K562 (cell line): ENCODE measurements around the gene HOXC12. TPM values are rescaled to one million over a fixed set of nuclear protein-coding genes. Genes with fewer than 3 reads are reported as not detected.

Source experiments
- ATAC-seq: fragments of 200-7000 bp; cut with Tn5 transposase; 3 replicates; pipeline ENCODE4 v1.9.1; 2020; ENCODE audit warnings: moderate library complexity
- BruUV-seq: library from RNA; stranded (reverse); fragments of 400-500 nt; replicated peaks from 2 replicates; lab custom pipeline; 2021; lab: Mats Ljungman, UMichigan
- CTCF ChIA-PET: fragments of 300-600 bp; formaldehyde crosslinking; extraction: SDS; loops from one replicate; lab custom pipeline; 2021; ENCODE audit warnings: low intra/inter-chr PET ratio; lab: Yijun Ruan, JAX
- POLR2A ChIA-PET: fragments of 300-600, 350-650 bp; sonication (Branson Sonifier 250); formaldehyde crosslinking; extraction: SDS; loops from one replicate; lab custom pipeline; 2021; ENCODE audit warnings: antibody characterized with exemption, inconsistent platforms; lab: Yijun Ruan, JAX
- DNase-seq, 4 experiments: peaks; one replicate each; pipeline versions ENCODE4 v3.0.0 to v3.0.0-alpha.2; 2011 to 2018; ENCODE audit warnings: low spot score in 3 of 4, mixed read lengths in 3 of 4; ENCODE audit errors: extremely low read depth in 1 of 4
- FAIRE-seq: peaks from 2 replicates; lab custom pipeline; 2011; peaks lifted over from hg19 to GRCh38; lab: Jason Lieb, UNC
- H2AFZ ChIP-seq: 2 replicates; pipeline ENCODE4 v1.6.0; 2011; ENCODE audit warnings: low read depth, low read length, control low read depth, inconsistent platforms
- H3K27ac ChIP-seq: fragments of 200-600 bp; 3 replicates; pipeline ENCODE4 v1.8.0; 2011; ENCODE audit warnings: low read depth, mild to moderate bottlenecking, control low read depth, inconsistent platforms, low read length, moderate library complexity, mixed read lengths; ENCODE audit errors: extremely low read depth
- H3K27me3 ChIP-seq, 2 experiments: fragments of 300-600 bp in 1 of 2; 2 replicates in 1 of 2; 3 replicates in 1 of 2; pipeline versions ENCODE4 v1.6.0 to v1.8.0; 2011; ENCODE audit warnings: inconsistent platforms in 2 of 2, low read length in 2 of 2, mild to moderate bottlenecking in 1 of 2, mixed read lengths in 1 of 2, moderate library complexity in 1 of 2; ENCODE audit not compliant: control insufficient read depth in 2 of 2, insufficient read depth in 2 of 2
- H3K36me3 ChIP-seq: fragments of 300-600 bp; 3 replicates; pipeline ENCODE4 v1.8.0; 2011; ENCODE audit warnings: mild to moderate bottlenecking, low read length, inconsistent platforms; ENCODE audit not compliant: control insufficient read depth, insufficient read depth
- H3K4me1 ChIP-seq, 2 experiments: fragments of 200-600 bp in 1 of 2; replicated peaks in 1 of 2; 2 replicates in 1 of 2; 3 replicates in 1 of 2; pipeline versions ENCODE4 v1.5.1 to v1.8.0; 2011; ENCODE audit warnings: inconsistent platforms in 2 of 2, low read length in 2 of 2, mild to moderate bottlenecking in 1 of 2, mixed read lengths in 1 of 2, moderate library complexity in 1 of 2; ENCODE audit not compliant: control insufficient read depth in 2 of 2, insufficient read depth in 2 of 2
- H3K4me2 ChIP-seq: 2 replicates; pipeline ENCODE4 v1.6.1; 2011; ENCODE audit warnings: low read length, control low read depth, inconsistent platforms, mixed read lengths; ENCODE audit not compliant: insufficient read depth
- H3K4me3 ChIP-seq: fragments of 200-600 bp; sonication (generic), shearing (Covaris generic); 2 replicates; pipeline ENCODE4 v1.5.1; 2016; ENCODE audit warnings: control low read depth, inconsistent platforms
- H3K79me2 ChIP-seq: fragments of 200-600 bp; 3 replicates; pipeline ENCODE4 v1.8.0; 2011; ENCODE audit warnings: low read length, inconsistent platforms; ENCODE audit not compliant: control insufficient read depth, insufficient read depth
- H3K9ac ChIP-seq, 2 experiments: 2 replicates each; pipeline versions ENCODE4 v1.6.0 to v1.6.1; 2011; ENCODE audit warnings: low read depth in 2 of 2, low read length in 2 of 2, control low read depth in 1 of 2, inconsistent platforms in 1 of 2, mild to moderate bottlenecking in 1 of 2, mixed read lengths in 1 of 2; ENCODE audit not compliant: insufficient read depth in 1 of 2
- H3K9me1 ChIP-seq: one replicate; pipeline ENCODE4 v1.6.0; 2011; ENCODE audit warnings: inconsistent platforms, mild to moderate bottlenecking, low read length, moderate library complexity; ENCODE audit not compliant: control insufficient read depth, insufficient read depth
- H3K9me3 ChIP-seq: replicated peaks from 2 replicates; pipeline ENCODE4 v1.5.1; 2011; ENCODE audit warnings: low read depth, low read length, inconsistent platforms; ENCODE audit not compliant: control insufficient read depth, insufficient read depth
- H4K20me1 ChIP-seq: replicated peaks from 2 replicates; pipeline ENCODE4 v1.6.1; 2011; ENCODE audit warnings: low read length, inconsistent platforms, mixed read lengths; ENCODE audit not compliant: control insufficient read depth, insufficient read depth
- HEY1 ChIP-seq: fragments of 250-450 bp; sonication (Bioruptor Pico); IDR thresholded peaks from 2 replicates; pipeline ENCODE4 v1.5.0; 2020; ENCODE audit warnings: mild to moderate bottlenecking, moderate library complexity, borderline replicate concordance
- ZBTB8A ChIP-seq: fragments of 450-650 bp; IDR thresholded peaks from 2 replicates; pipeline ENCODE4 v1.6.1; 2018; ENCODE audit warnings: mild to moderate bottlenecking, moderate library complexity; ENCODE audit not compliant: partially characterized antibody
- ZNF695 ChIP-seq: fragments of 450-650 bp; formaldehyde crosslinking; IDR thresholded peaks from 2 replicates; pipeline ENCODE4 v1.4.0; 2020; ENCODE audit warnings: mild to moderate bottlenecking, moderate library complexity
- WGBS: fragments of 100-300 bp; shearing (Covaris generic); methylation state at CpG from one replicate; pipeline ENCODE4 v1.1.6; 2016; ENCODE audit warnings: low coverage, mixed read lengths; ENCODE audit not compliant: insufficient coverage; ENCODE audit errors: missing lambda C conversion rate; 5-methylcytosine and 5-hydroxymethylcytosine counted together
- in situ Hi-C: fragments of 300-500 bp; cut with MboI; formaldehyde crosslinking; loops from 4 replicates; pipeline ENCODE4 v1.15.0; 2018; ENCODE audit warnings: inconsistent platforms, mixed read lengths
- intact Hi-C: fragments of 100-400 bp; cut with micrococcal nuclease; formaldehyde crosslinking; loops from 2 replicates; pipeline ENCODE4 v1.14.2; 2022
- polyA plus RNA-seq, 8 experiments: library from polyadenylated mRNA; depleted of rRNA in 4 of 8; stranded (reverse) in 5 of 8; unstranded in 3 of 8; fragments of >200 nt; fragmentation: Nextera tagmentation in 2 of 8; fragmentation: Illumina TruSeq in 1 of 8; extraction: Ambion mirVana in 2 of 8; extraction: Trizol in 1 of 8; gene quantifications; 2 replicates each; pipeline versions ENCODE4 v1.2.1 to v1.2.3, GENCODE V29; 2011 to 2014; ENCODE audit warnings: inconsistent platforms in 1 of 8, missing spikeins in 1 of 8
- total RNA-seq, 7 experiments: library from RNA; depleted of rRNA in 6 of 7; stranded (reverse); fragments of >200 nt in 6 of 7; fragmentation: Illumina TruSeq in 2 of 7; extraction: Trizol in 2 of 7; gene quantifications; 2 replicates each; pipeline versions ENCODE4 v1.2.1 to v1.2.3, GENCODE V29; 2011 to 2021; ENCODE audit warnings: low replicate concordance in 1 of 7
- TF ChIP-seq, protein P1 (sequence below), 3 experiments: fragments of 200-800 bp in 1 of 3; sonication (Bioruptor generic) in 1 of 3; sonication (generic) in 1 of 3; formaldehyde crosslinking in 1 of 3; IDR thresholded peaks; 2 replicates each; pipeline versions ENCODE4 v1.6.1 to v1.8.0; 2016 to 2022; ENCODE audit warnings: mild to moderate bottlenecking in 2 of 3, missing compliant biosample characterization in 2 of 3, missing genetic modification characterization in 2 of 3, missing genetic modification reagents in 1 of 3

Gene HOXC12
- total and polyA plus RNA-seq, 9 of the 15 experiments (the other 6 are each of a cell fraction or from before 2014, with no cell fraction given): 0.04 to 0.36 (median 0.11) TPM; not detected in 1

DNA sequence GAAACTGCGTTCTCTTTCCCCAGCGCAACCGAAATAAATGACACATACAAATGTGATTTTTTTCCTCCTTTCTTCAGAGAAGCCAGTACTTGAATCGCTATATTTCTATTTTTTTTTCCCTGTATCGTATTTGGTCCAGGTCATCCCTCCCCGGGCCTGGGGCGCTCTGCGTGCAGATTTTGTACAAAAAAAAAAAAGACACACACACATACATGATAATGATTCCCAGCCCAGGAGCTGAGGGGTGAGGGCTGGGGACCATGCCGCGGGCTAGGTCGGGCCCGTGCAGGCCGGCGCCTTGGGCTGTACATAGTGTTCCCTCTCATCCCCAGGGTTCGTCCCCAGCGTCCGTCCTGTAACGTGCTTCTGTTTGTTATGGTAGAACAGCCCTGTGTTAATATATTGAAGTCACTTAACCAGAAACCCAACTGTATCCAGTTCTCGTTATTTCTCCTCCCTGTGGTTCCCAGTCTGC lies 48.2 kb downstream of the HOXC12 start:
- in situ Hi-C loops: no loop called here
- BruUV-seq: no TSS peak
- ChIA-PET POLR2A (interaction anchor here (0.6 to 1.4 kb wide), 4 partner anchors 10 to 36 kb away, joined by 3 to 4 read pairs (median 3); no protein-coding TSS in a partner anchor), CTCF (interaction anchor here (0.6 to 2.7 kb wide), 2 partner anchors 17 to 64 kb away, joined by 5 to 26 read pairs; partner anchors contain the start of gene HOXC10)
- no peak for ATAC-seq
- intact Hi-C loops: no loop called here
- no peak for DNase-seq
- Histone ChIP-seq H3K9me1 (no peaks in the 10 kb centered on the region), H4K20me1 (no peaks in the 10 kb centered on the region; the same call in 1 of the 2 replicates), H3K4me1 (peaks cover 34 to 66% of the 10 kb centered on the region in 2 experiments), H2AFZ (no peak overlapping the region), H3K27ac (no peak overlapping the region), H3K9me3 (no peaks in the 10 kb centered on the region), H3K4me3 (no peak overlapping the region), H3K4me2 (no peak overlapping the region), H3K9ac (0 out of 4 replicates have a peak overlapping the region, but pooled peaks of 1 of the 2 experiments have one; percentile 14), H3K79me2 (peaks cover 21% of the 10 kb centered on the region), H3K36me3 (no peaks in the 10 kb centered on the region), H3K27me3 (no peaks in the 10 kb centered on the region)
- FAIRE-seq: no peak
- no peak for TF ChIP-seq ZNF695
- no peak for TF ChIP-seq ZBTB8A
- TF ChIP-seq HEY1 (CRISPR knock-in tag): no peak
- TF ChIP-seq, protein P1, sequence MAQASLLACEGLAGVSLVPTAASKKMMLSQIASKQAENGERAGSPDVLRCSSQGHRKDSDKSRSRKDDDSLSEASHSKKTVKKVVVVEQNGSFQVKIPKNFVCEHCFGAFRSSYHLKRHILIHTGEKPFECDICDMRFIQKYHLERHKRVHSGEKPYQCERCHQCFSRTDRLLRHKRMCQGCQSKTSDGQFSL (CRISPR knock-in tag; IDR thresholded peaks at IDR 0.05): no peak
- TF ChIP-seq, protein P1 (tag; IDR thresholded peaks at IDR 0.05): no peak
- 91% methylated on average over 18 of the region's 19 CpGs for WGBS
